ENCODE results near the gene OR51B2. TPM values are rescaled to one million over a fixed set of nuclear protein-coding genes. Genes with fewer than 3 reads are reported as not detected.

OR51B2 gene
- total RNA-seq, 1 experiment from 2014 or later, result 17.1 TPM

DNA sequence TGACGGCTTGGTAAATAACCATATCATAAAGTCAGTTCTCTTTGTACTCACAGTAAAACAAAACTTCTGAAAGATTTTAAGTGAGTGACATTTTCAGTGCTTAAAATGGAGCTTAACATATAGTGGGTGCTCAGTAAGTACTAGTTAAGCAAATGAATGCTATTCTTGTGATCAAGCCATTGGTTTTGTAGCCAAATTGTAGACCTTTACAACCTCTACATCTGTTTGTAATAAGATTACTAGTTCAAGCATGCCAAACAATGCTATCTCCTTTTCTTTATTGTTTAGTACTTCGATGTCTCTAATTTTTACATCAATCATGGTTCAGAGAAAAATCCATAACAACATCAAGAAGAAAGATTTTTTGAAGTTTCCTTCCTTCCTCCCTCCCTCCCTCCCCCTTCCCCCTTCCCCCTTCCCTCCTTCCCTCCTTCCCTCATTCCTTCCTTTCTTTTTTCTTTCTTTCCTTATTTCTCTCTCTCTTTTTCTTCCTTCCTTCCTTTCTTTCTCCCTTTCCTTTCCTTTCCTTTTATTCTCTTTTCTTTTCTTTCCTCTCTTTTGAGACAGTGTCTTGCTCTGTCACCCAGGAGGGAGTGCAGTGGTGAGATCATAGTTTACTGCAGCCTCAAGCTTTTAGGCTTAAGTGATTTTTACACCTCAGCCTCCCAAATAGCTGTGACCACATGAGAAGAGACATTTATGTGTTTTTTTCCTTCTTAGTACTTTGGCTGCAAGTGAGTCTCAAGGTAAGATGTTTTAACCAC, 16.7 kb downstream of the OR51B2 start:
- no peak for DNase-seq (ENCODE audit: low read depth, low spot score)
- ChIA-PET POLR2A (no interaction called here), RAD21 (ENCODE audit: low non-redundant PET in 1 of 2, low total read pairs in 2 of 2, uncharacterized antibody in 2 of 2, unreplicated experiment in 2 of 2) (no interaction called here), CTCF (no interaction called here)
- no peak for ATAC-seq
- H2AFZ ChIP-seq (ENCODE audit: low read depth, low read length, poor library complexity, severe bottlenecking), result no peak overlapping the region
- H3K9me3 ChIP-seq (ENCODE audit: control insufficient read depth in 1 of 2, insufficient read depth in 1 of 2, low read depth in 1 of 2, low read length in 2 of 2), result no peaks in the 10 kb centered on the region
- H3K9ac ChIP-seq (ENCODE audit: low read length), result no peak overlapping the region
- intact Hi-C loops (cut with micrococcal nuclease), result no loop called here
- H3K79me2 ChIP-seq (ENCODE audit: insufficient read depth, low read length), result peaks cover 4% of the 10 kb centered on the region; the same call in 1 of the 2 replicates
- no peaks in the 10 kb centered on the region for H3K9me2 ChIP-seq (ENCODE audit: insufficient read depth)
- TF ChIP-seq CEBPB (IDR thresholded peaks at IDR 0.05; ENCODE audit: low read depth) (no peak), POLR2AphosphoS5 (IDR thresholded peaks at IDR 0.05; ENCODE audit: low read depth, low read length) (no peak), RAD21 (IDR thresholded peaks at IDR 0.05; ENCODE audit: low read depth) (no peak), ZBTB33 (IDR thresholded peaks at IDR 0.05; ENCODE audit: extremely low read depth, insufficient replicate concordance, low read length) (no peak), EZH2phosphoT487 (IDR thresholded peaks at IDR 0.05; ENCODE audit: borderline replicate concordance) (no peak), FOSL1 (IDR thresholded peaks at IDR 0.05; ENCODE audit: low read depth) (no peak), ZNF274 (IDR thresholded peaks at IDR 0.05; ENCODE audit: low read depth, low read length) (no peak), EGR1 (IDR thresholded peaks at IDR 0.05; ENCODE audit: low read depth) (no peak), TCF7L2 (IDR thresholded peaks at IDR 0.05; ENCODE audit: borderline replicate concordance, extremely low read depth, insufficient read depth, insufficient read length) (no peak), ZFX (IDR thresholded peaks at IDR 0.05) (no peak)
- TF ChIP-seq, protein P1, sequence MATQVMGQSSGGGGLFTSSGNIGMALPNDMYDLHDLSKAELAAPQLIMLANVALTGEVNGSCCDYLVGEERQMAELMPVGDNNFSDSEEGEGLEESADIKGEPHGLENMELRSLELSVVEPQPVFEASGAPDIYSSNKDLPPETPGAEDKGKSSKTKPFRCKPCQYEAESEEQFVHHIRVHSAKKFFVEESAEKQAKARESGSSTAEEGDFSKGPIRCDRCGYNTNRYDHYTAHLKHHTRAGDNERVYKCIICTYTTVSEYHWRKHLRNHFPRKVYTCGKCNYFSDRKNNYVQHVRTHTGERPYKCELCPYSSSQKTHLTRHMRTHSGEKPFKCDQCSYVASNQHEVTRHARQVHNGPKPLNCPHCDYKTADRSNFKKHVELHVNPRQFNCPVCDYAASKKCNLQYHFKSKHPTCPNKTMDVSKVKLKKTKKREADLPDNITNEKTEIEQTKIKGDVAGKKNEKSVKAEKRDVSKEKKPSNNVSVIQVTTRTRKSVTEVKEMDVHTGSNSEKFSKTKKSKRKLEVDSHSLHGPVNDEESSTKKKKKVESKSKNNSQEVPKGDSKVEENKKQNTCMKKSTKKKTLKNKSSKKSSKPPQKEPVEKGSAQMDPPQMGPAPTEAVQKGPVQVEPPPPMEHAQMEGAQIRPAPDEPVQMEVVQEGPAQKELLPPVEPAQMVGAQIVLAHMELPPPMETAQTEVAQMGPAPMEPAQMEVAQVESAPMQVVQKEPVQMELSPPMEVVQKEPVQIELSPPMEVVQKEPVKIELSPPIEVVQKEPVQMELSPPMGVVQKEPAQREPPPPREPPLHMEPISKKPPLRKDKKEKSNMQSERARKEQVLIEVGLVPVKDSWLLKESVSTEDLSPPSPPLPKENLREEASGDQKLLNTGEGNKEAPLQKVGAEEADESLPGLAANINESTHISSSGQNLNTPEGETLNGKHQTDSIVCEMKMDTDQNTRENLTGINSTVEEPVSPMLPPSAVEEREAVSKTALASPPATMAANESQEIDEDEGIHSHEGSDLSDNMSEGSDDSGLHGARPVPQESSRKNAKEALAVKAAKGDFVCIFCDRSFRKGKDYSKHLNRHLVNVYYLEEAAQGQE (IDR thresholded peaks at IDR 0.05; ENCODE audit: low read depth), result no peak
- no peak overlapping the region for H3K27ac ChIP-seq (ENCODE audit: low read depth, low read length)
- no peak overlapping the region for H3K4me3 ChIP-seq (replicated peaks in 1 of 2; ENCODE audit: low read depth in 1 of 2, low read length in 2 of 2)
- 0 out of 2 replicates have a peak, but pooled peaks cover 10% of the 10 kb centered on the region for H4K20me1 ChIP-seq (ENCODE audit: insufficient read depth)
- no peaks in the 10 kb centered on the region for H3K4me1 ChIP-seq (ENCODE audit: control insufficient read depth in 1 of 2, insufficient read depth in 2 of 2, low read length in 2 of 2)
- BruUV-seq (replicated peaks), result no TSS peak
- peaks cover 7% of the 10 kb centered on the region in 2 experiments; a peak in 2 of 4 replicates for H3K36me3 ChIP-seq (ENCODE audit: control insufficient read depth in 1 of 2, insufficient read depth in 2 of 2, low read length in 2 of 2)
- no peaks in the 10 kb centered on the region for H3K27me3 ChIP-seq (ENCODE audit: insufficient read depth, low read length)
- H3K4me2 ChIP-seq (ENCODE audit: low read length), result no peak overlapping the region

Measured in HCT116 (cell line).